NCI-H2196 (cell line): Measurements from ENCODE around the gene RAB6D.
"Not testable (repeated sequence)": the region's sequence is repeated elsewhere in the genome, so short reads cannot be mapped to it uniquely, and the experiment has no call there.

ENCODE experiments used
- DNase-seq: peaks from one replicate; lab custom pipeline; 2025; ENCODE audit not compliant: unreplicated experiment; lab: John Stamatoyannopoulos, UW

Gene RAB6D

DNA sequence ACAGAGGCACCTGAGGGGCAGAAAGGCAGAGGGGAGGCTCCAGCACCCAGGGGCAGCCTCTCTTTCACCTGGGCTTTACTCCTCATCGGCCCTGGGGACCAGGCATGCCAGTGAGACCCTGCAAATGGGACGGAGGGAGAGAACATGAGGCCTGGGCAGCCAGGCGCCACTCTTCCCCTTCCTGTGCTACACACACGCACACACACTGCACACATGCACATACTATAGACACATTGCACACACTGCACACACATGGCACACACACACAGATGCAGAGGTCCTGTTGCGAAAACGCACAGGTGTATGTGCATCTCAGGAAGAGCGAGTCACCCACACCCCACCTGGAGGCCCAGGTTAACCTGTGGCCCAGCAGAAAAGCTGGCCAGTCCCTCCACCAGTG lies 3.4 kb upstream of the RAB6D start:
- no peak for DNase-seq

DNA sequence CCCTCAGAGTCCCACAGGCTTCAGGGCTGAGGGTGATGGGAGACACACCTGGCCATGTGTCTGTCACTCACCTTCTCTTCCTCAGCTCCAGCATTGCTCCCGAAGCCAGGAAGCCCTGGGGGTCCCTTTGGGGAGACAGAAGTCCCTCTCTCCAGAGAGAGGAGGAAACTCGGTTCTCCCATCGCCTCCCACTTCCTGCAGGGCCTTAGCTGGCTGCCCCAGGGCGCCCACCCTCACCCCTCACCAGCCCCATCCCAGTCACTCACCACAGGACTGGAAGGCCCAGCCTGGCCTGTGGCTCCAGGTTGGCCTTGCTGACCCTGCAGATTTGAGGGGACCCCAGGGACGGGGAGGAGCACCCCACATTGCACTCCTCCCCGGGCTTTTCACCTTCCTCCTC lies 2.7 kb upstream of the RAB6D start:
- no peak for DNase-seq

DNA sequence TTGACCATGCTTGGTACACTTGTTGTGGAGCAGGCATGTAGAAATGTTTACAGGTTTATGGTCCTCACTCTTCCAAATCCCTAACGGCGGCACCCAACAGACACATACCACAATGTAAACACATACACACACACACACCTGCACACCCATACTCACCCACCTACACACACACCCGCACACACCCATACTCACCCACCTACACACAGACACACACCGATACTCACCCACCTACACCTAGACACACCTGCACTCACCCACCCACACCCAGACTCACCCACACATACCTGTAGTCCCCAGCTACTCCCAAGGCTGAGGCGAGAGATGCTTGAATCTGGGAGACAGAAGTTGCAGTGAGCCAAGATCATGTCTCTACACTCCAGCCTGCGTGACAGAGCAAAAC lies 1.5 kb upstream of the RAB6D start:
- DNase-seq, result no peak

DNA sequence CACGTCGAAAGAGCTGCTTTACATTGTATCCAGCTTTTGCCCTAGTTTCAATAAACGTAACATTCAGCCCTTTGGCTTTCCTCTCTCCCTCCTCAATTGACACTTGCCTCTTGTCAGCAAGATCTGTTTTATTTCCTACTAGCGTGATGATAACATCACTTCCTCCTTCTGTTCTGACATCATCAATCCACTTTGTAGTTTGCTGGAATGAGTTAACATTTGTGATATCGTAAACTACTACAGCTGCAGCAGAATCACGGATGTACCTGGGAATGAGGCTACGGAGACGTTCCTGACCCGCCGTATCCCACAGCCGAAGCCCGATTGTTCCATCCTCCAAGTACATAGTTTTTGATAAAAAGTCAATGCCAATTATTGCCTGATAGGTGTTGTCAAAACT lies 755 bp downstream of the RAB6D start:
- DNase-seq, result not testable (repeated sequence)

DNA sequence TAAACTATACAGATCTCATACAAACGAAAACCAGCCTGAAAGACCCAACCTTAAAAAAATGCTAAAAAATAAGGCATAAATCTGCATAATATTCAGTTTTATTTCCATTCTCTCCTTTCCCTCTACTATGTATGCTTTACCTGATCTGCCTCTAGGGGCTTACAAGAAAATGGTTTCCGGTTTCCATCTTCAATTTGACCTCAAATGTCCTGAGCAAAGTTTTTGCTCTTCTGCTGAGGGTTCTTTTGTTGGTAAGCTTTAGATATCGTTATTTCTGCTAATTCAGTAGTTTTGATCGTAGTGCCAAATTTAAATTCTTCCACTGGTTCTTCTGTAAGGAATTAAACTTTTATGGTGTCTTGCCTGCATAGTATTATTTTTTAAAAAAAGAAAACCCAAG lies 2.2 kb downstream of the RAB6D start:
- DNase-seq, result not testable (repeated sequence)

DNA sequence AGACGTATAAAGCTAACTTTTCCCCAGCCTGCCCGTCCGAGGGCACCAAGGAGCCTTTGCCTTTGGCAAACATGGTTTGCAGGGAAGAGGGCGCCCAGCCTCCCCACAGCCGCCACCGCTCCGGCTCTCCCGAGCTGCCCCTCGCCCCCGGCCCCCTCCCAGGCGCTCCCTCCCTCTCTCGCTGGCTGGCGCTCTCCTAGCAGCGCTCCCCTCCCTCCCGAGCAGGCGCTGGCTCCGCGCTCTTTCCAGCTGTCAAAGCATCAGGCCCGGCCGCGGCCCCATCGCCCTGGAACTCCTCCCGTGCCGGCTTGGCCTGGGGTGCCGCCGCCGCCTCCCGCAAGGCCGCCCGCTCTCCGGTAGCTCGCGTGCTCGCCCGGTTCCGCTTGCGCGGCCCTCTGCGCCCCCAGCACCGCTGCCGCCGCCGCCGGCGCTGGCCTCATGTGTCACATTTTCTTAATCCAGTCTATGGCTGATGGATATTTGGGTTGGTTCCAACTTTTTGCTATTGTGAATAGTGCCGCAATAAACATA lies 10.7 kb downstream of the RAB6D start:
- not testable (repeated sequence) for DNase-seq

DNA sequence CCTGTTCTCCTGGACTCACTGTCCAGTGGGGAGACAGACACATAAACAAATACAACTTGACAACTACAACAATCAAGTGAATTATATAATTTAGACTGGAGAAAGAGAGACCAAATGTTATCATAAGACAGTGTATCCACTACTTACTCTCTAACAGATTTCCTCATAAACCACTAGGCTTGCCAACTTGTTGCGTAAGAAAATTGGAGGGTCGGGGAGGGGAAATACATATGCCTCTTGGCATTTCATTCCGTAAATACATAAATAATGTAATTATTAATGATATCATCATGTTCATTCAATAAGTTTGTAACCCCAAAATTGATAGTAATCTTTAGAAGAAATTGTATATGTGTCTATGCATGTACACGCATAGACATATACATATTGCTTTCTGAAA lies 14.9 kb downstream of the RAB6D start:
- no peak for DNase-seq

DNA sequence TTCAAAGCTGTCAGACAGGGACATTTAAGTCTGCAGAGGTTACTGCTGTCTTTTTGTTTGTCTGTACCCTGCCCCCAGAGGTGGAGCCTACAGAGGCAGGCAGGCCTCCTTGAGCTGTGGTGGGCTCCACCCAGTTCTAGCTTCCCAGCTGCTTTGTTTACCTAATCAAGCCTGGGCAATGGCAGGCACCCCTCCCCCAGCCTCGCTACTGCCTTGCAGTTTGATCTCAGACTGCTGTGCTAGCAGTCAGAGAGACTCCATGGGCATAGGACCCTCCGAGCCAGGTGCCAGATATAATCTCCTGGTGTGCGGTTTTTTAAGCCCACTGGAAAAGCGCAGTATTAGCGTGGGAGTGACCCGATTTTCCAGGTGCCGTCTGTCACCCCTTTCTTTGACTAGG lies 16.9 kb downstream of the RAB6D start:
- not testable (repeated sequence) for DNase-seq

DNA sequence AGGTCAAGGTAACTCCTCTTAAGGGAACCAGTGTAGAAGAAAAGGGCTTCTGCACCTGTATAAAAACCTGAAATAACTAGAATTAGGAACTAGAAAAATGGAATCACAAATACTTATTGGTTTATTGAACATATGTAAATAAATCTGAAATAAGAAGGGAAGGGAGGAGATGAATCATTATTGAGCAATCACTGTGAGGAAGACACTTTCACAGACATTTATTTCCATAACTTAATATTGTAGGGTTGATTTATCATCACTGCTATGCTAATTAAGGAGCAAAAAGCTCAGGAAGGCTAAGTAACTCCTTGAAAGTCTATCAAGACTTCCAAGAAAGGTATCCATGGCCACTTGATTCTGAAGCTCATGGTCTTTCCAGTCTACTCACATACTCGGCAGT lies 24.7 kb downstream of the RAB6D start:
- DNase-seq, result not testable (repeated sequence)

DNA sequence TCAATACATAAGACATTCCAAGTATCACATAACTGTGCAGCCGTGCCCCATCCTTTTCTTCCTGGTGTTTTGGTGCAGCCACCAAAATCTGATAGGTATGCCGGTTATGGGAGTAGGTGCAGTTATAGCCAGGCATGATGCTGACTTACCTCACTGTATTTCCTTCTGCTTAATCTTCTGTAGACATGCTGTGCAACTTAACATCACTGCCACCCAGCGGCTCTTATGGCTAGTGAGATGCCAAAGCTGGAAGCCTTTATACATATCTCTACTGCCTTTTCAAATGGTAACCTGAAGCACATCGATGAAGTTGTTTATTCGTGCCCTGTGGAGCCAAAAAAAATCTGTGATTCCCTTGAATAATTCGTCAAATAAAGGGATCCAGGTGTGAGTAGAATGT lies 28.6 kb downstream of the RAB6D start:
- peak; percentile 4 for DNase-seq

DNA sequence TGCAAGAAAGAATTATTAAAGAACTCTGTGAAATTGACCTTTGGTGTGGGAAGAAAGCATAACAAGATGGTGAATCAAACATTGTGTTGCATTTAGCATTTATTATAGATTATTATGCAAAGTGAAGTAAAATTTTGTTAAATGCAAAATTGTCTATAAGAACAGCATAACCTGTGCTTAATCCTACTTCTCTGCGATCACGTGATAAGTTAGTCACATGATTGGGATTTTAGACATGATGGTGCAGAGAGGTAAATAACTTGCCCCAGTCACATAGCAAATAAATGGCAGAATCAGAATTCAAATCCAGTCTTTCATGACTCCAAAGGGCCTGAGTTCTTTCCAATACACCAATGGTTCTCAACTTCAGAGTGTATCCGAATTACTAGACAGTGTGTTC lies 31.3 kb downstream of the RAB6D start:
- DNase-seq, result not testable (repeated sequence)

DNA sequence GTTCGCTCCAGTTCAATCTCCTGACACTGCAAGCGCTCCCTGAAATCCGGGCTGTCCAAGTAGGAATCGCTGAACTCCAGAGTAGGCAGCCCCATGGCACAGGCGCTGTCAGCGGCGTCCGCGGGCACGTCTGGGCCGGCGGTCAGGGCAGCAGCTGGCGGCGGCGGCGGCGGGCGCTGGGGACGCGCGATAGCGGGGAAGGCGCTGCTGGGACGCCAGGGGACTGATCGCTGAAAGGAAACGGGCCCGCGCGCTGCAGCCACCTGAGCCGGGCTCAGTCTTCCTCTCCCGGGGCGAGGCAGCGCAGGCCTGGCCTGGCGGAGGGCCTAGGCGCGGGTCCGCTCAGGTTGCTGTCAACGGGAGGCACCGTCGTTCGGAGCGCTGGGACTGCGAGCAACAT lies 33.0 kb downstream of the RAB6D start:
- not testable (repeated sequence) for DNase-seq

DNA sequence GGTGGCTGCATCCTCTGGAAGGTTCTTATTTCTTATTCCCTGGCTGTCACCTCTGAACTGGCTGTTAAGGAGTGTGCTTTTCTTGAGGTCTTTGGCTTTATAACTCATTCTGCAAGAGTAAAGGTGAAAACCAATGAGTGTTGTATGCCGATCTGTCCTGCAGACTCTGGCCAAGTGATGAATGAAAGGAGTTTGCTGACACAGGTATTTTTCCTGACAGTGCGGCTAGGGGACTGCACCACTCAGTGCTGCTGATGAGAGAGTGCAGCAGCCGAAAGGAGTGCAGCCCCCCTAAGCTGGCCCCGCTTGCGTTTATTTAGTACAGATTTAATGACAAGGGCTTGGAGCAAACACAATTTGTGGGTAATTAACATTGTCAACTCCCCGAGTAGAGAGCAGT lies 41.8 kb downstream of the RAB6D start:
- no peak for DNase-seq

DNA sequence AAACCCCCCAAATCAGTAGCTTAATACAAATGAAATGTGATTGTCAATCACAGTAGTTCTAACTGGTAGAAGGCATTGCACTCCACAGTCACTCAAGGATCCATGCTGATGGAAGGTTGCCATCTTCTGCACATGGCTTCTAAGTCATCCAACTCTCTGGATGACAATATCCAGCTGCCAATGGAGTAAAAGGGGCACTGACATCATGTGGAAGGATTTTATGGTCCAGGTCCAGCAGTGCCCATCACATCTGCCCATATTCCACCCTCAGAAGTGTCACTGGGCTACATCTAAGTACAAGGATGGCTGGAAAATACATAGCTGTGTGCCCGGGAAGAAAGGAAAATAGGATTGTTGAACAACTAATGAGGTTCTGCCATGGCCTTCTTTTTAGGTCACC lies 42.6 kb downstream of the RAB6D start:
- not testable (repeated sequence) for DNase-seq

DNA sequence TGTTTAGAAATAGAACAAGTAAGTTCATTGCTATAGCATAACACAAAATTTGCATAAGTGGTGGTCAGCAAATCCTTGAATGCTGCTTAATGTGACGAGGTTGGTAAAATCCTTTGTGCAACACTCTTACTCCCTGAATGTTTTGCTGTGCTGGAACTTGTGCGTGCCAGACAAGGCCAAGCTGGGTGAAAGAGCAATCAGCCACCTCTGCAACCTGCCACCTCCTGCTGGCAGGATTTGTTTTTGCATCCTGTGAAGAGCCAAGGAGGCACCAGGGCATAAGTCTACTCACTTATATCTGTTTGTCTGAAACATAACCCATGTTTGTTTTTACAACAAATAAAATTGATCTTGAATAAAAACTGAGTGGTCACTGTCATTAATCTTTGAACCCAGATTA lies 53.0 kb downstream of the RAB6D start:
- not testable (repeated sequence) for DNase-seq
